IMR-90 (cell line): ENCODE data around the gene SLC25A31. TPM values are rescaled to one million over a fixed set of nuclear protein-coding genes. Genes with fewer than 3 reads are reported as not detected.

Experiments used
- ATAC-seq: fragments of 200-7000 bp; cut with Tn5 transposase; 2 replicates; pipeline ENCODE4 v1.9.1; 2020; ENCODE audit warnings: low read depth, mild to moderate bottlenecking, moderate library complexity
- BruUV-seq: library from RNA; stranded (reverse); fragments of 400-500 nt; replicated peaks from 2 replicates; lab custom pipeline; 2021; lab: Mats Ljungman, UMichigan
- CTCF ChIA-PET: fragments of 300-600 bp; formaldehyde crosslinking; extraction: SDS; loops from one replicate; lab custom pipeline; 2021; ENCODE audit warnings: antibody characterized with exemption; lab: Yijun Ruan, JAX
- POLR2A ChIA-PET: fragments of 300-600 bp; sonication (Branson Sonifier 250); formaldehyde crosslinking; loops from one replicate; lab custom pipeline; 2022; ENCODE audit warnings: antibody characterized with exemption; ENCODE audit not compliant: unreplicated experiment; lab: Charles Lee
- DNase-seq: peaks from one replicate; pipeline ENCODE4 v3.0.0; 2013
- H2AFZ ChIP-seq: replicated peaks from 2 replicates; pipeline ENCODE3; 2013; ENCODE audit warnings: low read length, mild to moderate bottlenecking; ENCODE audit not compliant: poor library complexity
- H2AK5ac ChIP-seq: 2 replicates; pipeline ENCODE4 v1.6.1; 2013; ENCODE audit warnings: low read depth, low read length, inconsistent platforms
- H2AK9ac ChIP-seq: replicated peaks from 2 replicates; pipeline ENCODE3; 2013; ENCODE audit warnings: mild to moderate bottlenecking, low read depth, low read length, moderate library complexity; ENCODE audit not compliant: poor library complexity
- H2BK120ac ChIP-seq: 2 replicates; pipeline ENCODE4 v1.6.1; 2013; ENCODE audit warnings: low read depth, low read length, inconsistent platforms
- H2BK15ac ChIP-seq: 3 replicates; pipeline ENCODE4 v1.6.1; 2013; ENCODE audit warnings: low read depth, low read length, inconsistent platforms
- H2BK20ac ChIP-seq: 2 replicates; pipeline ENCODE4 v1.6.1; 2013; ENCODE audit warnings: low read depth, mild to moderate bottlenecking, inconsistent platforms, low read length, moderate library complexity
- H2BK5ac ChIP-seq: 2 replicates; pipeline ENCODE4 v1.6.1; 2013; ENCODE audit warnings: mild to moderate bottlenecking, low read depth, low read length, inconsistent platforms; ENCODE audit not compliant: poor library complexity, severe bottlenecking
- H3K14ac ChIP-seq: replicated peaks from 2 replicates; pipeline ENCODE4 v1.6.1; 2013; ENCODE audit warnings: low read depth, low read length, inconsistent platforms
- H3K18ac ChIP-seq: 2 replicates; pipeline ENCODE4 v1.6.1; 2013; ENCODE audit warnings: low read depth, low read length, control low read depth
- H3K23ac ChIP-seq: 2 replicates; pipeline ENCODE4 v1.6.1; 2013; ENCODE audit warnings: low read depth, low read length, inconsistent platforms
- H3K27ac ChIP-seq: 2 replicates; pipeline ENCODE4 v1.5.1; 2013; ENCODE audit warnings: mild to moderate bottlenecking, control low read depth, low read length; ENCODE audit not compliant: insufficient read depth
- H3K27me3 ChIP-seq: 2 replicates; pipeline ENCODE4 v1.6.1; 2013; ENCODE audit warnings: low read length; ENCODE audit not compliant: control insufficient read depth, insufficient read depth
- H3K36me3 ChIP-seq: 2 replicates; pipeline ENCODE4 v1.6.1; 2013; ENCODE audit warnings: low read length, mixed read lengths; ENCODE audit not compliant: control insufficient read depth, insufficient read depth
- H3K4ac ChIP-seq: 2 replicates; pipeline ENCODE4 v1.6.1; 2013; ENCODE audit warnings: low read depth, low read length, inconsistent platforms
- H3K4me1 ChIP-seq: 2 replicates; pipeline ENCODE4 v1.6.1; 2013; ENCODE audit warnings: low read length, mixed read lengths; ENCODE audit not compliant: control insufficient read depth, insufficient read depth
- H3K4me2 ChIP-seq: 2 replicates; pipeline ENCODE4 v1.6.1; 2013; ENCODE audit warnings: low read depth, mild to moderate bottlenecking, control low read depth, low read length, moderate library complexity
- H3K4me3 ChIP-seq: 2 replicates; pipeline ENCODE4 v1.5.1; 2013; ENCODE audit warnings: low read depth, mild to moderate bottlenecking, control low read depth, low read length, moderate library complexity; ENCODE audit not compliant: insufficient read depth
- H3K56ac ChIP-seq: 2 replicates; pipeline ENCODE4 v1.6.1; 2013; ENCODE audit warnings: low read length, inconsistent platforms; ENCODE audit not compliant: insufficient read depth; ENCODE audit errors: extremely low read depth
- H3K79me1 ChIP-seq, 2 experiments: 2 replicates each; pipeline ENCODE4 v1.6.1; 2013; ENCODE audit warnings: low read length in 2 of 2, inconsistent platforms in 1 of 2, low read depth in 1 of 2
- H3K9ac ChIP-seq: 2 replicates; pipeline ENCODE4 v1.6.1; 2013; ENCODE audit warnings: low read depth, low read length, control low read depth
- H3K9me1 ChIP-seq: 2 replicates; pipeline ENCODE4 v1.6.1; 2013; ENCODE audit warnings: low read length, inconsistent platforms; ENCODE audit not compliant: insufficient read depth
- H3K9me3 ChIP-seq: 2 replicates; pipeline ENCODE4 v1.6.1; 2013; ENCODE audit warnings: low read length; ENCODE audit not compliant: control insufficient read depth, insufficient read depth
- H4K20me1 ChIP-seq: 2 replicates; pipeline ENCODE4 v1.6.1; 2013; ENCODE audit warnings: low read length, inconsistent platforms; ENCODE audit not compliant: insufficient read depth
- H4K5ac ChIP-seq: 2 replicates; pipeline ENCODE4 v1.6.1; 2013; ENCODE audit warnings: mild to moderate bottlenecking, low read depth, low read length, control low read depth
- H4K8ac ChIP-seq, 2 experiments: 2 replicates each; pipeline ENCODE4 v1.6.1; 2013; ENCODE audit warnings: low read depth in 2 of 2, low read length in 2 of 2, control low read depth in 1 of 2, inconsistent platforms in 1 of 2
- H4K91ac ChIP-seq: 2 replicates; pipeline ENCODE4 v1.6.1; 2013; ENCODE audit warnings: low read depth, low read length, inconsistent platforms; ENCODE audit not compliant: insufficient read depth
- MAFK ChIP-seq: IDR thresholded peaks from 2 replicates; pipeline ENCODE4 v1.6.1; 2012; ENCODE audit warnings: low read depth, low read length, improper control_type of control experiment
- MXI1 ChIP-seq: IDR thresholded peaks from 2 replicates; pipeline ENCODE4 v1.6.1; 2012; ENCODE audit warnings: low read depth, mild to moderate bottlenecking, low read length, moderate library complexity, borderline replicate concordance
- WGBS, 2 experiments: methylation state at CpG; one replicate each; pipeline versions ENCODE4 v1.1.5 to v1.1.7; 2013; ENCODE audit warnings: missing lambda C conversion rate in 2 of 2; ENCODE audit not compliant: insufficient read length in 1 of 2; ENCODE audit errors: extremely low coverage in 2 of 2; 5-methylcytosine and 5-hydroxymethylcytosine counted together
- dilution Hi-C: fragments of 300-500 bp; cut with HindIII; formaldehyde crosslinking; loops from one replicate; pipeline ENCODE4 v1.14.3; 2018; ENCODE audit warnings: low sequenced_read_pairs; ENCODE audit not compliant: unreplicated experiment
- in situ Hi-C: fragments of 300-500 bp; cut with MboI; formaldehyde crosslinking; loops from 3 replicates; pipeline ENCODE4 v1.14.3; 2019; ENCODE audit warnings: low sequenced_read_pairs, inconsistent platforms, mixed read lengths
- intact Hi-C: fragments of 100-400 bp; cut with micrococcal nuclease; formaldehyde crosslinking; loops from 2 replicates; pipeline ENCODE4 v1.10.0; 2022
- polyA plus RNA-seq, 3 experiments: library from polyadenylated mRNA; depleted of rRNA; stranded (reverse); fragments of >200 nt; gene quantifications; 2 replicates each; pipeline ENCODE4 v1.2.3, GENCODE V29; 2012; ENCODE audit warnings: low replicate concordance in 1 of 3
- total RNA-seq: library from RNA; depleted of rRNA; stranded (reverse); fragments of >200 nt; gene quantifications from 2 replicates; pipeline ENCODE4 v1.2.3, GENCODE V29; 2012

SLC25A31 gene
- total and polyA plus RNA-seq, 2 of the 4 experiments (the other 2 are of a cell fraction) = not detected

DNA sequence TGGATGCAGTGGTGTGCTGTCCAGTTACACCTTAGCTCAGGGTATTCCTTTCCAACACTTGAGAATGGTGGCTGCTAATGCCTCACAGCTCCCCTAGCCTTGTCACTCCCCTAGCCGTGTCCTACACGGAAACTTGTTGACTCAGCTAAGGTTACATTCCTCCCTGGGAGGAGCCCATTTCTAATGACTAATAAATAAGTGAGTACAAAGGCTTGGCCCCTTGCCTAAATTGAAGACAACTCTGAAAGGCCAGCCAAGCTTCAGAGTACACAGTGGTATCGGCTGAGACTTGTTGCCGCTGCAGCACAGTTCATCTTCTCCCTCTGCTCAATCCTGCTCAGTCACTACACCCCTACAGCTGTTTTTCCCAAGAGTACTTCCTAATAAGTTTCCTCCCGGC, 21.2 kb upstream of the SLC25A31 start:
- TF ChIP-seq MXI1 (no peak), MAFK (peak; percentile 75)
- H4K20me1 ChIP-seq = no peaks in the 10 kb centered on the region
- no TSS peak for BruUV-seq
- H3K27me3 ChIP-seq = no peaks in the 10 kb centered on the region
- 0 out of 2 replicates have a peak overlapping the region, but pooled peaks have one; percentile 14 for H3K9ac ChIP-seq
- H2BK120ac ChIP-seq = no peak overlapping the region
- H3K79me1 ChIP-seq = no peaks in the 10 kb centered on the region
- no peak overlapping the region for H2BK20ac ChIP-seq
- no peaks in the 10 kb centered on the region for H3K9me3 ChIP-seq
- H3K56ac ChIP-seq = no peak overlapping the region
- peak; percentile 77 for DNase-seq
- intact Hi-C loops (no loop called here), dilution Hi-C loops (no loop called here), in situ Hi-C loops (no loop called here)
- POLR2A ChIA-PET = no interaction called here
- no peak overlapping the region for H3K4ac ChIP-seq
- H3K36me3 ChIP-seq = peaks cover 5% of the 10 kb centered on the region
- peak overlapping the region; percentile 7; the same call in 1 of the 2 replicates for H3K4me2 ChIP-seq
- peak overlapping the region; percentile 50; the same call in 1 of the 2 replicates for H3K14ac ChIP-seq
- 0 out of 2 replicates have a peak overlapping the region, but pooled peaks have one; percentile 5 for H3K23ac ChIP-seq
- H4K5ac ChIP-seq = no peak overlapping the region
- peak; percentile 84 for ATAC-seq
- no CpG with 5 or more reads among the region's 5 CpGs for WGBS, 2 experiments
- H3K27ac ChIP-seq = no peak overlapping the region
- no peak overlapping the region for H2BK5ac ChIP-seq
- peak overlapping the region; percentile 71 for H2AFZ ChIP-seq
- H2AK5ac ChIP-seq = no peak overlapping the region
- peaks cover 4% of the 10 kb centered on the region; the same call in 1 of the 2 replicates for H3K4me1 ChIP-seq
- peak overlapping the region; percentile 23 for H2AK9ac ChIP-seq
- no peak overlapping the region for H2BK15ac ChIP-seq
- H3K9me1 ChIP-seq = peaks cover 4% of the 10 kb centered on the region; the same call in 1 of the 2 replicates
- CTCF ChIA-PET = no interaction called here
- H4K8ac ChIP-seq = no peak overlapping the region
- no peak overlapping the region for H3K18ac ChIP-seq
- H3K4me3 ChIP-seq = no peak overlapping the region
- H4K91ac ChIP-seq = no peak overlapping the region
